Measurements from ENCODE around the gene CDK7. TPM values are rescaled to one million over a fixed set of nuclear protein-coding genes. Genes with fewer than 3 reads are reported as not detected.

The CDK7 gene
- total and polyA plus RNA-seq, 9 of the 15 experiments (the other 6 are each of a cell fraction or from before 2014, with no cell fraction given): 41.7 to 143 (median 65.3) TPM

DNA sequence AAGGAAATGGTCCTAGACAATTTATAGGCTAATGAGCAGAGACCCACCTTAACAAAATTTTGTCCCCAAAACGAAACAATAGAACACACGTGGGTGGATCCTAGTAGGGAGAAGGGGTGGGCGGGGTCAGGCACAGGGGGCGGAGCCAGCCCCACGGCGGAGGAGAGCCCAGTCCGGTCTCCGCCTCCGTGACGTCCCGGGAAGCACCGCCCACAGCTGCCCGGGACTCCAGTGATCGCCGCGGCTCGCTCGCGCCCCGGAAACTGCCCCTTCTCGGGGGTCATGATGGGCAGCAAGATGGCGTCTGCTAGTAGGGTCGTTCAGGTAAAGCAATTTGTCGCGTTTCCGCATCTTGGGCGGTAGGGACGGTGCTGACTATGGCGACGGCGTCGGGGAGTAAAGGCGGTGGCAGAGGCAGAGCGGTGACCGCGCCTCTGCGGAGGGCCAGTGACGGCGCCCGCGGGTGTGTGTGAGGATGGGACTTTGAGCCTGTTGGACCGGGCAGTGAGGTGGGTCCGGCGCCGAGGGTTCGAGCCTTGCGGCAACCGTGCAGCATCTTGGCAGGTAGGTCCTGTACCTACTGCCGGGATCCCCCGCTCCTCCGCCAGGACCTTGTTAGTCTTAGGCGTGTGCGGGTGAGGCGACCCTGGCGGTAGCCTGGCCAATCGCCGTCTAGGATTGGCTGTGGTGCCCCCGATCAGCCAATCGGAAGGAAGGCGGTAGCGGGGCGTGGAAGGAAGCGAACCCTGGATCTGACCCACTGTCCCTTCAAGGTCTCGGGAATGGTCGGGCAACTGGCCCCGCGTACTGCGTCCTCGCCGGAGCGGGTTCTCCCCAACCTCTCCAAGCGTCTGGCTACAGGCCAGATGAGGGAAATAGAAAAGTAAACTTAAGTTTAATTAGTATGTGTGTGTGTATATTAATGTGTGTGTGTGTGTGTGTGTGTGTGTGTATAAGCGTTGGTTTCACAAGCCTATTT, 16.8 kb upstream of the CDK7 start (continued):
- TF ChIP-seq SREBF2 (CRISPR knock-in tag; IDR thresholded peaks at IDR 0.05) (no peak), CBFB (CRISPR knock-in tag; IDR thresholded peaks at IDR 0.05) (no peak; the same call in 1 of the 2 replicates), TAF9B (IDR thresholded peaks at IDR 0.05; ENCODE audit: partially characterized antibody) (peak; percentile 44), ZNF274 (IDR thresholded peaks at IDR 0.05; ENCODE audit: borderline replicate concordance, low read depth, low read length) (no peak), BRCA1 (IDR thresholded peaks at IDR 0.05) (no peak), BRCA1 (CRISPR knock-in tag; IDR thresholded peaks at IDR 0.05) (no peak), KLF1 (tag; IDR thresholded peaks at IDR 0.05) (0 out of 2 replicates have a peak, but pooled peaks have one; percentile 44), ZZZ3 (IDR thresholded peaks at IDR 0.05) (0 out of 2 replicates have a peak, but pooled peaks have one; percentile 60), CBX3 (IDR thresholded peaks at IDR 0.05; ENCODE audit: borderline replicate concordance in 1 of 2, low read length in 2 of 2) (no peak; a peak in 1 of 3 replicates), BRF1 (IDR thresholded peaks at IDR 0.05; ENCODE audit: borderline replicate concordance, extremely low read depth, insufficient read length) (no peak), MEF2D (tag; conservative IDR thresholded peaks at IDR 0.05; ENCODE audit: low read depth) (no peak), SMARCE1 (IDR thresholded peaks at IDR 0.05) (no peak), MXI1 (IDR thresholded peaks at IDR 0.05; ENCODE audit: low read depth, low read length) (peak; percentile 66), RBM15 (IDR thresholded peaks at IDR 0.05; ENCODE audit: insufficient read depth, low read length) (no peak), ARHGAP35 (IDR thresholded peaks at IDR 0.05; ENCODE audit: partially characterized antibody) (no peak), NCOA2 (IDR thresholded peaks at IDR 0.05; ENCODE audit: partially characterized antibody in 2 of 2) (peak in 1 of 2 experiments; percentile 39), SETDB1 (IDR thresholded peaks at IDR 0.05; ENCODE audit: low read length) (no peak), KAT8 (IDR thresholded peaks at IDR 0.05; ENCODE audit: low read depth) (no peak), MCM3 (IDR thresholded peaks at IDR 0.05) (no peak), TCF7 (IDR thresholded peaks at IDR 0.05; ENCODE audit: borderline replicate concordance) (no peak), PTRF (tag; IDR thresholded peaks at IDR 0.05) (no peak), KLF13 (tag; IDR thresholded peaks at IDR 0.05; ENCODE audit: borderline replicate concordance, low read depth) (no peak; the same call in 1 of the 2 replicates), MIER1 (IDR thresholded peaks at IDR 0.05; ENCODE audit: low read depth) (no peak), ARID1B (IDR thresholded peaks at IDR 0.05) (peak; percentile 44), ZNF12 (CRISPR knock-in tag; IDR thresholded peaks at IDR 0.05) (peak; percentile 57; the same call in 1 of the 2 replicates), NFE2 (IDR thresholded peaks at IDR 0.05; ENCODE audit: low read depth) (no peak)
- TF ChIP-seq, protein P1, sequence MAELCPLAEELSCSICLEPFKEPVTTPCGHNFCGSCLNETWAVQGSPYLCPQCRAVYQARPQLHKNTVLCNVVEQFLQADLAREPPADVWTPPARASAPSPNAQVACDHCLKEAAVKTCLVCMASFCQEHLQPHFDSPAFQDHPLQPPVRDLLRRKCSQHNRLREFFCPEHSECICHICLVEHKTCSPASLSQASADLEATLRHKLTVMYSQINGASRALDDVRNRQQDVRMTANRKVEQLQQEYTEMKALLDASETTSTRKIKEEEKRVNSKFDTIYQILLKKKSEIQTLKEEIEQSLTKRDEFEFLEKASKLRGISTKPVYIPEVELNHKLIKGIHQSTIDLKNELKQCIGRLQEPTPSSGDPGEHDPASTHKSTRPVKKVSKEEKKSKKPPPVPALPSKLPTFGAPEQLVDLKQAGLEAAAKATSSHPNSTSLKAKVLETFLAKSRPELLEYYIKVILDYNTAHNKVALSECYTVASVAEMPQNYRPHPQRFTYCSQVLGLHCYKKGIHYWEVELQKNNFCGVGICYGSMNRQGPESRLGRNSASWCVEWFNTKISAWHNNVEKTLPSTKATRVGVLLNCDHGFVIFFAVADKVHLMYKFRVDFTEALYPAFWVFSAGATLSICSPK (IDR thresholded peaks at IDR 0.05; ENCODE audit: borderline replicate concordance): no peak

Measured in K562 (cell line).